IPS-18c (cell line): ENCODE measurements around the gene CDADC1.

ENCODE experiments used
- H3K4me3 ChIP-seq: 2 replicates; pipeline ENCODE4 v1.7.0; 2013; ENCODE audit warnings: low read depth, mild to moderate bottlenecking, low read length, moderate library complexity; ENCODE audit not compliant: insufficient read depth
- H3K9me3 ChIP-seq: one replicate; pipeline ENCODE4 v1.6.1; 2013; ENCODE audit warnings: mild to moderate bottlenecking, low read length, moderate library complexity; ENCODE audit not compliant: control insufficient read depth, insufficient read depth

CDADC1 gene

DNA sequence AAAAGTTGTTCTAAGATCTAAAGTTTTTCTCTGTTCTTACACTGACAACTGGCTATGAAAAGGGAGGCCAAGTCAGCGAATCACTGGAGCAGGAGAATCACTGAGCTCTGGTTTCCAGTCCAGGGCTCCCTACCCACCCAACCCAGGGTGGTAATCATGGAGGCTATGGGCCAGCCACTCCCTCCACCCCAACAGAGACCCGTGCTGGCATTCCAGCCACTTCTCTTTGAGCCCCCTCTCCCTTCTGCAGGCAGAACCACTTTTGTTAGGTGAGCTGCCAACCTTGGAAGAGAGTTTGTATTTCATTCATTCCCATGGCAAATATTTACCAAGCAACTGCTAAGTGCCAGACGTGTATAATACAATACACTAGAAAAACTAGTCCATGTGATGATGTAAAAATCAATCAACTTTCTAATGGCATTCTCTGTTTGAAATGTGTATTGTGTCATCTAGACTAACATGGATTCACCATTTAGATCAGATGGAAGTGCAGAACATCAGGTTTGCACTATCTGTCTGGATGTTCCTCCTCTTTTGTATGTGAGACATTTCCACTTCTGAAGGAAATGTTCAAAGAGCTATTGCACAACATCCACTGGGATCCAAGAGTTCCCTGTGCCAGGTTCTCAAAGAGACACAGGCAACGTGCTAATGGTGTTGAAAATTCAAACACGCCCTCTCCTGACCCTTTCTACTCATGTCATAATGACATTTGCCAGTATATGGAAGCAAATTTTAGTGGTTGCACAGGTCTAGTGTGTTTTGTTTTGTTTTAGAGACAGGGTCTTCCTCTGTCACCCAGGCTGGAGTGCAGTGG is 22.3 kb upstream of the CDADC1 start:
- no peak overlapping the region for H3K4me3 ChIP-seq
- H3K9me3 ChIP-seq = no peaks in the 10 kb centered on the region

DNA sequence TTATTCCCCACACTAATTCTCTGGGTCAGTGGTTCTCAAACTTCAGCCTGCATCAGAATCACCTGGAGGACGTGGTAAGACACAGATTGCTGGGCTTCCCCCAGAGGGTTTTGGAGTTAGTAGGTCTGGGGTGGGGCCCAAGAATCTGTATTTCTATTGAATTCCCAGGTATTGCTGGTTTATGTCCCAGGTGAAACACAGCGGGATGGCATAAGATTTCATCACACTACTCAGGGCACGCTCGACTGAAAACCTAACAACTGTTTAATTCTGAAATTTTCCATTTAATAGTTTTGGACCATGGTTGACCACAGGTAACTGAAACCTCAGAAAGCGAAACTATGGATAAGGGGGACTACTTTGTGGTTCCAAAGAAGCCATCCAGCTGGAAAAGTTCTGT is 21.1 kb upstream of the CDADC1 start:
- Histone ChIP-seq H3K4me3 (no peak overlapping the region), H3K9me3 (no peaks in the 10 kb centered on the region)

DNA sequence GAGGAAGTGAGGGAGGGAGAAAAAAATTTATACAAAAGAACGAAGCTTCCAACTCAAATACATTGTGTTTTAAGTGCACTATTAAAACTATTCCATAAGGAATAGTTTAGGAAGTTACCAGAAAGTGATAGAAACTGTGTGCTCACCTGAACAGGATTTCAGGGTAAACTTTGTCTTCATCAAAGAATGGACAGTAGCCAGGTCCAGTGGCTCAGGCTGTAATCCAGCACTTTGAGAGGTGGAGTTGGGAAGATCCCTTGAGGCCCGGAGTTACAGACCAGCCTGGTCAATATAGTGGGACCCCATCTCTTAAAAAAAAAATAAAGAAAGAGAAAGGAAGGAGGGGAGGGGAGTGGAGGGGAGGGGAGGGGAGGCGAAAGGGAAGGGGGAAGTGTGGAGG is 13.0 kb upstream of the CDADC1 start:
- H3K9me3 ChIP-seq = no peaks in the 10 kb centered on the region
- no peak overlapping the region for H3K4me3 ChIP-seq

DNA sequence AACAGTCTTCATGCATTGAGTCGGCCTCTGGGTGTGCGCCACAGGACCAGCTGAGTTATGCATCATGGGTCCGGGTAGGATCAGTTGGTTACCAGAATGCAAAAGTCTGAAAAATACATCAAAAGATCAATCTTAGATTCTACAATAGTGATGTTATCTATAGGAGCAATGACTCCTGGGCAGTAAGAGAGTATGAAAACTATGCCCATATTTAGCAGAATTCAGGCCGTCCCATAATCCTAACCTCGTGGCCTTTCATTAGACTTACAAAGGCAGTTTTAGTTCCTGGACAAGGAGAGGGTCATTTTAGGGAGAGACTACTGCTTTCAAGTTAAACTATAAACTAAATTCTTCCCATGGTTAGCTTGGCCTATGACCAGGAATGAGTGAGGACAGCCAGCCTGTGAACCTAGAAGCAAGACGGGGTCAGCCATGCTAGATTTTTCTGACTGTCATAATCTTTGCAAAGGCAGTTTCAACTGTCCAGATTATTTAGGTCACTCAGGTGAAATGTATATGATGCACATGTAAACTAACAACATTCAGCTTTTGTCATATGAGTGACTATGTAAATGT is 11.8 kb upstream of the CDADC1 start:
- no peaks in the 10 kb centered on the region for H3K9me3 ChIP-seq
- no peak overlapping the region for H3K4me3 ChIP-seq

DNA sequence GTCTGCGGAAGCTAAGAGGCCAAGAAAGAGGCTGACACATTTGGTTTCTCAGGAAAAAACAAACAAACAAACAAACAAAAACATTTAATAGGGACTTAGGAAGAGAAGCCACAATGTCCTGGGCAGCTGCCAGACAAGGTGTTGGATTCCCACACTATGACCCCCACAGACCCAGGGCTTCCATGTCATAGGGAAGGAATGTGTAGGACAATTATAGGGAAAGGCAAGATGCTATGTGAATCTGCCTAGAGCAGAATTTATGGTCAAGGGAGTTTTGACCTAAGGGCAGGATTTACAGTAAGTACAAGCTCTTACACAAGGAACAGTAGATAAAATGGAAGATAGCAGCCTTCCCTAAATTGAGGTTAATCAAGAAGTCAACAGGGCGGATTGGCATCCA is 9.1 kb upstream of the CDADC1 start:
- H3K9me3 ChIP-seq = no peaks in the 10 kb centered on the region

GRCh38 chr13:49240017-49240416 is 7.7 kb upstream of the CDADC1 start:
- Histone ChIP-seq H3K4me3 (no peak overlapping the region), H3K9me3 (no peaks in the 10 kb centered on the region)

More for the DNA sequence above, 9.1 kb upstream of the CDADC1 start:
- H3K4me3 ChIP-seq = no peak overlapping the region

- H3K4me3 ChIP-seq = no peak overlapping the region
- no peaks in the 10 kb centered on the region for H3K9me3 ChIP-seq
Observed at GRCh38 chr13:49241296-49241695, 6.4 kb upstream of the CDADC1 start.

GRCh38 chr13:49245101-49245500 is 2.6 kb upstream of the CDADC1 start:
- H3K9me3 ChIP-seq = peaks cover 2% of the 10 kb centered on the region
- no peak overlapping the region for H3K4me3 ChIP-seq

DNA sequence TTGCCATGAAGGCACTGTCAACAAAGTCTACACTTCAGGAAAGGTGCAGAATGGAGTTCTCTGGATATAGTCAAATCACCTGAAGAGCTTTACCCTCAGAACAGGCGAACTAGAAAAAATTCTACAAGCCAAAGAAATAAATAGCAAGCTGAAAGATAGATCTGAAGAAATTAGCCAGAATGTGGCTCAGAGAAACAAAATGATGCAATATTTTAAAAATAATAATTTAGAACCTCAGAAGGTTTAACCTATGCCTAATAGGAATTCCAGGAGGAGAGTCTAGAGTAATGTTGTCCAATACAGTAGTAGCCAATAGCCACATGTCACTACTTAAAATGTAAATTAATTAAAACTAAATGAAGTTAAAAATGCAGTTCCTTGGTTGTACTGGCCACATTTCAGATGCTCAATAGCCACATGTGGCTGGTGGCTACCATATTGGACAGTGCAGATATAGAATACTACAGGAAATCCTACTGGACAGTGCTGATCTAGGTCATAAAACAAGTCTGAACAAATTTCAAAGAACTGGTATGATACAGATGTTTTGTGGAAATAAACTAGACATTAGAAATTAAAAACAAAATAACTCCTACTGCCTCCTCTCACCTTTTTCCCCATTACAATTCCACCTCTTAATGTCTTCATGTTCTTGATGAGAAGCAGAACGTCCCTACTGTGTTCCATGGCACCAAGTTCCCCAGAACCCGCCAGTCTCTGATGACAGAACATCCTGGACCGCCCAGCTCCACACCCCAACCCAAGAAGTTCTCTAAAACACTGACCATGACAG is 679 bp upstream of the CDADC1 start:
- peaks cover 2% of the 10 kb centered on the region for H3K9me3 ChIP-seq

GRCh38 chr13:49248622-49249002 is 887 bp downstream of the CDADC1 start:
- H3K4me3 ChIP-seq = peak overlapping the region; percentile 94
- H3K9me3 ChIP-seq = peaks cover 2% of the 10 kb centered on the region

More for the DNA sequence above, 679 bp upstream of the CDADC1 start:
- H3K4me3 ChIP-seq = peak overlapping the region; percentile 94

GRCh38 chr13:49251326-49251725 is 3.6 kb downstream of the CDADC1 start:
- H3K4me3 ChIP-seq = no peak overlapping the region
- peaks cover 2% of the 10 kb centered on the region for H3K9me3 ChIP-seq

- Histone ChIP-seq H3K9me3 (peaks cover 2% of the 10 kb centered on the region), H3K4me3 (no peak overlapping the region)
Observed at GRCh38 chr13:49253310-49253709, 5.6 kb downstream of the CDADC1 start.

DNA sequence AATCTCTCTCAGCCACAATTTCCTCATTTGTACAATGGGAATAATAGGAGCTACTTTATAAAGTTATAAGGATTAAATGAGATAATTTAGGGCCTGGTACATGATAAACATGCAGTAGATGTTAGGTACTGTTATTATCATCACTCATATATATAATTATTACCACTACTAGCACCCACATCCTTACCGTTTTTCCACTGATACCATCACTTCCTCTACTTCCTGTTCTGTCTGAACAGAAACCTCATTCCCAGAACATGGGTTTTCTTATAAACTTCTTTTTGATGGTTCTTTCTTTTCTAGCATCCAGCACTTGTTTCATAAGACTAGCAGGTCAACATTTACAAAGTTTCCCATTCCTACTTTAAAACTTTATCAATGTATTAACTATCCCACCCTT is 6.3 kb downstream of the CDADC1 start:
- Histone ChIP-seq H3K4me3 (no peak overlapping the region), H3K9me3 (peaks cover 2% of the 10 kb centered on the region)

GRCh38 chr13:49256841-49257240 is 9.1 kb downstream of the CDADC1 start:
- Histone ChIP-seq H3K9me3 (no peaks in the 10 kb centered on the region), H3K4me3 (no peak overlapping the region)

- H3K9me3 ChIP-seq = no peaks in the 10 kb centered on the region
- H3K4me3 ChIP-seq = no peak overlapping the region
Observed at GRCh38 chr13:49258089-49258796, 10.5 kb downstream of the CDADC1 start.

DNA sequence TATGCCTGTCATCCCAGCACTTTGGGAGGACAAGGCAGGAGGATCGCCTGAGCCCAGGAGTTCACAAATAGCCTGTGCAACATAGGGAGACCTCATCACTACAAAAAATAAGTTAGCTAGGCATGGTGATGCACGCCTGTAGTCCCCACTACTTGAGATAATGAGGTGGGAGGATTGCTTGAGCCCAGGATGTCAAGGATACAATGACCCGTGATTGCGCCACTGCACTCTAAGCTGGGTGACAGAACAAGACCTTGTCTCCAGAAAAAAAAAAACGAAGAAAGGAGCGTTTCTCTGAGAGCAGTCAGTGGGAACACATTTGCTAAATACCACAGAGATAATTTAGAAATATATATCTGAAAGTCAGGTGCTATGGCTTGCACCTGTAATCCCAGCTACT is 11.9 kb downstream of the CDADC1 start:
- no peaks in the 10 kb centered on the region for H3K9me3 ChIP-seq
- no peak overlapping the region for H3K4me3 ChIP-seq

GRCh38 chr13:49262634-49263033 is 14.9 kb downstream of the CDADC1 start:
- Histone ChIP-seq H3K4me3 (no peak overlapping the region), H3K9me3 (no peaks in the 10 kb centered on the region)
